Calu3 (cell line): Measurements from ENCODE around the gene LACTBL1. TPM values are rescaled to one million over a fixed set of nuclear protein-coding genes. Genes with fewer than 3 reads are reported as not detected.

Source experiments
- BruUV-seq: library from RNA; stranded (reverse); fragments of 400-500 nt; replicated peaks from 2 replicates; lab custom pipeline; 2021; lab: Mats Ljungman, UMichigan
- CTCF ChIA-PET: fragments of 300-600 bp; sonication (Branson Sonifier 250); formaldehyde crosslinking; loops from one replicate; lab custom pipeline; 2022; ENCODE audit warnings: antibody characterized with exemption; lab: Charles Lee
- DNase-seq: peaks from one replicate; pipeline ENCODE4 v3.0.0; 2022
- H3K27ac Mint-ChIP-seq: one replicate; pipeline ENCODE4 v1.8.0; 2022; ENCODE audit warnings: mixed read lengths; ENCODE audit not compliant: unreplicated experiment
- H3K27me3 Mint-ChIP-seq: one replicate; pipeline ENCODE4 v1.8.0; 2022; ENCODE audit warnings: mixed read lengths; ENCODE audit not compliant: unreplicated experiment
- H3K36me3 Mint-ChIP-seq: one replicate; pipeline ENCODE4 v1.8.0; 2022; ENCODE audit warnings: mild to moderate bottlenecking, moderate library complexity, mixed read lengths; ENCODE audit not compliant: insufficient read depth, unreplicated experiment
- H3K4me1 Mint-ChIP-seq: one replicate; pipeline ENCODE4 v1.8.0; 2022; ENCODE audit warnings: mild to moderate bottlenecking, low read depth, mixed read lengths; ENCODE audit not compliant: unreplicated experiment
- H3K4me3 Mint-ChIP-seq: one replicate; pipeline ENCODE4 v1.8.0; 2022; ENCODE audit warnings: mild to moderate bottlenecking, low read depth, moderate library complexity, mixed read lengths; ENCODE audit not compliant: unreplicated experiment
- H3K9me3 Mint-ChIP-seq: one replicate; pipeline ENCODE4 v1.8.0; 2022; ENCODE audit warnings: low read depth, mixed read lengths; ENCODE audit not compliant: unreplicated experiment
- CTCF ChIP-seq: fragments of 200-600 bp; IDR thresholded peaks from one replicate; pipeline ENCODE4 v1.8.0; 2022; ENCODE audit warnings: antibody characterized with exemption; ENCODE audit not compliant: unreplicated experiment
- intact Hi-C: fragments of 100-400 bp; cut with micrococcal nuclease; formaldehyde crosslinking; loops from one replicate; pipeline ENCODE4 v1.10.0; 2022; ENCODE audit not compliant: unreplicated experiment
- total RNA-seq: library from RNA; stranded (reverse); gene quantifications from 2 replicates; pipeline ENCODE4 v1.2.3, GENCODE V29; 2022

LACTBL1 gene
- total RNA-seq, 1 experiment from 2014 or later: not detected

GRCh38 chr1:22944346-22945055 is 28.2 kb downstream of the LACTBL1 start:
- Mint-ChIP-seq H3K4me3 (no peak overlapping the region), H3K4me1 (no peaks in the 10 kb centered on the region), H3K27me3 (no peaks in the 10 kb centered on the region), H3K36me3 (no peaks in the 10 kb centered on the region), H3K9me3 (no peaks in the 10 kb centered on the region), H3K27ac (no peak overlapping the region)
- intact Hi-C loops: no loop called here
- CTCF ChIA-PET: no interaction called here
- no peak for DNase-seq
- no peak for TF ChIP-seq CTCF
- BruUV-seq: no TSS peak

GRCh38 chr1:22941257-22941656 is 31.4 kb downstream of the LACTBL1 start:
- Mint-ChIP-seq H3K4me1 (no peaks in the 10 kb centered on the region), H3K36me3 (no peaks in the 10 kb centered on the region), H3K27me3 (no peaks in the 10 kb centered on the region), H3K9me3 (no peaks in the 10 kb centered on the region), H3K4me3 (no peak overlapping the region), H3K27ac (no peak overlapping the region)
- TF ChIP-seq CTCF: no peak
- DNase-seq: no peak
- CTCF ChIA-PET: no interaction called here
- intact Hi-C loops: no loop called here
- BruUV-seq: no TSS peak

GRCh38 chr1:22936681-22937080 is 36.0 kb downstream of the LACTBL1 start:
- H3K4me1 Mint-ChIP-seq: no peaks in the 10 kb centered on the region
- DNase-seq: no peak
- no peaks in the 10 kb centered on the region for H3K9me3 Mint-ChIP-seq
- no peaks in the 10 kb centered on the region for H3K27me3 Mint-ChIP-seq
- no peak overlapping the region for H3K4me3 Mint-ChIP-seq
- CTCF ChIA-PET: interaction anchor here (0.6 kb wide), 1 partner anchor 742 kb away, joined by 3 read pairs; no protein-coding TSS in a partner anchor
- TF ChIP-seq CTCF: no peak
- H3K27ac Mint-ChIP-seq: no peak overlapping the region
- no peaks in the 10 kb centered on the region for H3K36me3 Mint-ChIP-seq
- intact Hi-C loops: no loop called here
- no TSS peak for BruUV-seq

GRCh38 chr1:22935433-22935832 is 37.2 kb downstream of the LACTBL1 start:
- no peak for DNase-seq
- no peaks in the 10 kb centered on the region for H3K27me3 Mint-ChIP-seq
- intact Hi-C loops: no loop called here
- H3K9me3 Mint-ChIP-seq: no peaks in the 10 kb centered on the region
- no peak for TF ChIP-seq CTCF
- no TSS peak for BruUV-seq
- no peak overlapping the region for H3K4me3 Mint-ChIP-seq
- CTCF ChIA-PET: no interaction called here
- H3K4me1 Mint-ChIP-seq: no peaks in the 10 kb centered on the region
- H3K36me3 Mint-ChIP-seq: no peaks in the 10 kb centered on the region
- no peak overlapping the region for H3K27ac Mint-ChIP-seq
